Fibroblast of skin of right biceps (primary cell): ENCODE measurements around the gene SNX3.
A peak's percentile ranks its signal among the peaks of the same experiment; 100 is the strongest.

ENCODE experiments used
- DNase-seq: peaks from one replicate; pipeline ENCODE4 v3.0.0-alpha.2; 2013

Gene SNX3

DNA sequence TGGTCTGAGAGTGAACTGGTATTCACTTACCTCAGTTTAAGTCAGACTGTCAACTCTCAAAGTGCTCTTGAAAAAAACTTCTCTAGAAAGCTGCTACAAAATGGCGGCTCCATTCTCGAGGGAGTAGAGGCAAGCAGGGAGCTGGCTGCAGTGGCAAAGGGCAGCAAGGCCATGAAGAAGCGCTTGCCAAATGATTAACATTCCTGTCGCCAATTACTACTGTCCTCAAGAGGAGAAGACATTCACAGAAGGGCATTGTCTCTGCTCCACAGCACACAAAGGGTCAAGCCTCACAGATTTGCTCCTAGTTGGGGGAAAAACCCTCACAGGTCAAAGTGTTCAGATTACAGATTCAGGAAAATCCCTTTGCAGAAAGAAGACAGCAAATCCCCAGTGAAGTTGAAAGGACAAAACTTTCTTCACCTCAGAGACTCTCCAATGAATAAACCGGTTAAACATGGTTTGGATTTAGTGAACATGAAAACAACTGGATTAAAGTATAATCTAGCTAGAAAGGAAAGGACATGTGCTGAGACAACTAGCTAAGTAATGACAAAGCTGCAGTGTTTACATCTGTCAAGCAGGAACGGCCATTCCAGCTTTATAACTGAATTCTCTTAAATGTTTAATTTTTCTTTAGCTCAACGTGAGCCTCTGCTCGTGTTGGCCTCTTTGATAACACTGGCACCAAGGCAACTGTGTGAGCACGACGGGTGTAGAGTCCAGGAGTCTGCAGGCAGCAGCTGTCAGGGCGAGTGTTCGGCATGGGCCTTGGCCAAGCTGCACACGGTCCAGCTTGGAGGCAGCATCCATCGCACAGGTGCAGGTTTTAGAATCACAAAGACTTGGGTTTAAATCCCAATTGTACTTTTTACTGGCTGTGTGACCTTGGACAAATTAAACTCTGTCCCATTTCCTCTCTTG, 57.4 kb downstream of the SNX3 start:
- no peak for DNase-seq

DNA sequence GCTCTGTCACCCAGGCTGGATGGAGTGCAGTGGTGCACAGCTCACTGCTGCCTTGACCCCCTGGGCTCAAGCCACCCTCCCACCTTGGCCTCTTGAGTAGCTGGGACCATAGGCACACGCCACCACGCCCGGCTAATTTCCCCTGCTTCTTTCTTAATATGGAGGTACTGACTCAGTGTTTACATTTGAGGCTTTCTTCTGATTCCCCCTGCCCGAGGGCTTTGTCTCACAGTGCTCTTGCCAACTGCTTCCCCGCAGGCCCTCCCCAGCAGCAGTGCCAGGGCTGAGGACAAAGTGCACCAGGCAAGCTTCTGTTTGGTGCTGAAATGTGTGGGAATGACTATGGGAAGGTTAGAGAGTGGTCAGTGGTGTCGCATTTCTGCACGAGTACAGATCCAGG, 60.2 kb downstream of the SNX3 start:
- no peak for DNase-seq

DNA sequence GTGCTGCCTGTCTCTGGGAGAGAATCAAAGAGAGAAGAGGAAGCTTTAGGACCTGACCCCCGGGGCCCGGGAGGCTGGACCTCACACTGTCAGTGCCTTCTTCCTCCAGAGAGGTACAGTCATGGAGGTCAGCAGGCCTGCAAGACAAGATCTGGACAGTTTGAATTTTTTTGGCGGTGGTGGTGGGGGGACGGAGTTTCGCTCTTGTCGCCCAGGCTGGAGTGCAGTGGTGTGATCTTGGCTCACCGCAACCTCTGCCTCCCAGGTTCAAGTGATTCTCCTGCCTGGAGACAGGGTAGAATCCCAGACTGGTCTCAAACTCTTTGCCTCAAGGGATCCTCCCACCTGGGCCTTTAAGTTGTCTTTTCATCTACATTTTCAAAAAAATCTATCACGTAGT, 60.7 kb downstream of the SNX3 start:
- no peak for DNase-seq

DNA sequence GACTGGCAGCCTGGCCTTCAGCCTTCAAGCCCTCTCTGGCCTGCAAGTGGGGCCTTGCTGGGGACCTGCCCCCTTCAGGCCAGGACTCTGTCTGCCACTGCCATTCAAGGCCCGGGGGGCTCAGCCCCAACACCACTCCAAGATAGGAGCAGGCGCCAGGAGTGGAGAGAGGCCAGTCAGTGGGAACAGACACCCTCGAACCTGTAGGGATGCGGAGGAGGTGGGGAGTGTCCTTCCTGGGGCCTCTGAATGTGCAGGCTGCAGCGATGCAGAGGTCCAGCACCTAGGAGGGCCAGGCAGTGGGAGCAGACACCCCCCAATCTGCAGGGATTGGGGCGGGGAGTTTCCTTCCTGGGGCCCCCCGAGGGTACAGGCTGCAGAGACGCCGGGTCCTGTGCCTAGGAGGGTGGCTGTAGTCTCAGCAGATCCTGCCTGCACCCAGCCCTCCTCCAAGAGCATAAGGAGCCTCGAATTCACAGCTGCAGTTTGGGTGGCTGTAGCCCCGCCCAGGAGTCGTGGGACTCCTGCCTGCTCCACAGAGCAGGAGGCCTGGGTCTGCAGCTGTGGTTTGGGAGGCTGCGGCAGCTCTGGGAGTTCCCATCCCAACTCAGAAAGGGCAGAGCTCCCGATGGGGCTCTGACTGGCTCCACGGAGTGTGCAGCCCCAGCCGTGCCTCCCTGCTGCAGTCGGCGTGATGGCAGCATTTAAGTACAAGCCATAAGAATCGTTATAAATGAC, 61.9 kb downstream of the SNX3 start:
- no peak for DNase-seq

DNA sequence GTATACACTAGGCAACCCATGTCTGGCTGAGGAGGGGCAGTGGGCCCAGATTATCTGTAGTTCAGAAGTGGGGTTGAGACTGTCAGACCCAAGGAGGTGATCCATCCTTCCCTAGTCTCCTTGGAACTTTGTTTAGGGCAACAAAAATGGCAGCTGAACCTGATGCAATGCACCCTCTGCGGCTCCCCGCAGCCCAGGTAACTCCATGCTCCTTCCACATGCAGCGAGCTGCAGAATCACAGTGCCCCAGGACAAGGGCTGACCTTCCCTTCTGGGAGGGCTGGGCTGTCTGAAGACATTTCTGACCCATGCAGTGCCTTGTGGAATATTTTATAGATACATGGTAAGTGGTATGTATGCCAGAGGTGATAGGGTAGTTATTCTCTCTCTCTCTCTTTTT, 65.6 kb downstream of the SNX3 start:
- no peak for DNase-seq

DNA sequence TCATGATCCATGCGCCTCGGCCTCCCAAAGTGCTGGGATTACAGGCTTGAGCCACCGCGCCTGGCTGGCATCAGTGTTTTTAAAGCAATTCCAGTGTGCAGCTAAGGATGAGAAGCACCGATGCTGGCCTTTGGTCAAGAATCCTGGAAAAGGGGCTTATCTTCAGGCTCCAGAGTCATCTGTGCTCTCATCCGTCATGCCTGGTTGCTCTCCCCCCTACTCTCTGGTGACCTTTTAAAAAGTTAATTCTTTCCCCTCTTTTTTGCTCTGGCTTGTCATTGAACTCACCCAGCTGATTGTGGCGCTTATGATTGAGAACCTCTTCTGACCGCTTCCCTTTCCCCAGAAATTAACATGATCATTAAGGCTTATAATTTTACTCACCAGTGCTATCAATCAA, 66.3 kb downstream of the SNX3 start:
- no peak for DNase-seq

DNA sequence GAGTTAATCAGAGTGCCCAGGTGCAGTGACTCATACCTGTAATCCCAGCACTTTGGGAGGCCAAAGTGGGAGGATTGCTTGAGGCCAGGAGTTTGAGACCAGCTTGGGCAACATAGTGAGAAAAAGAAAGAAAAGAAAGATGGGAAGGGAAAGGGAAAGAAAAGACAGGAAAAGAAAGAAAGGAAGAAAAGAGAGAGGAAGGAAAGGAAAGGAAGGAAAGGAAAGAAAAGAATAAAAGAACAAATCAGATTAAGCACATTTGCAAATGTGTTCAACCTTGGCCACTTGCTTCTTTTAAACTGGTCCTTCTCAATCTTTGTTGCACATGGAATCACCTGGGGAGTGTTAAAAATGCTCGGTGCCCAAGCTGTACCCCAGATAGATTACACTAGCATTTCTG, 67.0 kb downstream of the SNX3 start:
- no peak for DNase-seq

DNA sequence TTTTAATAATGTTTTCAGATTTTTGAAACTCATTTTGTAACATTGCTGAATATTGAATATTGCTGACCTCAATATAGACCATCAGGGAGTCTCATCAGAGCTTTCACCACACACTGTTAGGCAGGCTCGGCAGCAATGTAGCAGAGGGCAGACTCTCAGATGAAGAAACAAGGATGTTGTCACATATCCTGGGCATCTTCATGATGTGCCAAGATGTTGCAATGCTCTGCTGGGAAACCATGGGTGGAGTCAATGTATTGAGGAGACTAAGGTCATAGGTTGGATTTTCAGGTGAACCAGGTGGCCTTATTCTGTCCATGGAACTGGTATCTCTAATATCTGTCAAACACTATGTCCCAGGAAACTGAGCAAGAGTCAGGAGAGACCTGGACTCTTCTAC, 67.7 kb downstream of the SNX3 start:
- no peak for DNase-seq

DNA sequence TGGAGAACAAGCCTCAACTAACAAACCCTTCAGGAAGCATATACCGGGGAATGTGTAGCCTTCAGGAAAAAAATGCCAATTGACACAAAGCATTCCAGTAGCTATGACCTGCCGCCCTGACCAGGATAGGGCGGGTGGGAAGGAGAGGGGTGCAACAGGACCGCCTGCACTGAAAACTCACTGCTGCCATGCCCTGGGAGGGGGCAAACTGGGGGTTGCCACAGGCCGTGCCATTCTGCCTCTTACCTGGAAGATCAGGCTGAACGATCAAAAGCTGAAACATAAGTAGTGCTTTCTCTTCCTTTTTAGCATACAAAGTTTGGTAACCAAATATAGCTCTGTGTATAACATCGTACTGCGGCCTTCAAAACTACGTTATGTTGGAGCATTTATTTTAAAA, 73.3 kb downstream of the SNX3 start:
- DNase-seq = no peak

DNA sequence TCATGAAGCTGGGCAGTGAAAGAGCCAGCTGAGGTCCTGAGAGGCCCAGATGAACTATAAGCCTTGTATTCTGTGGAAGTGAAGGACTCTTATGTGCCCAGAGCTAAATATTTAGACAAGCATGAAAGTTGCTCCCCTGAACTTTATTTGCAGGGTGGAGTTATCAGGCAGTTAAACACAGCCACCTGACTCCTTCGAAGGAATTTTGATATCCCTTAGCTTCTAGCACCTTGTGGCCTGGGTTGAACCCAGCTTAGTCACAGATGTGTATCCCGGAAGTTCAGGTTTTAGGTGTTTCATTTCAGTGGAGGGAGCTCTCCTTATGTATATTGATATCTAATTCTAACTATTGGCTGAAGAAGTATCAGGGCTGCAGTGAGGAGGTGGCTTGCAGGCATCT, 74.6 kb downstream of the SNX3 start:
- no peak for DNase-seq

DNA sequence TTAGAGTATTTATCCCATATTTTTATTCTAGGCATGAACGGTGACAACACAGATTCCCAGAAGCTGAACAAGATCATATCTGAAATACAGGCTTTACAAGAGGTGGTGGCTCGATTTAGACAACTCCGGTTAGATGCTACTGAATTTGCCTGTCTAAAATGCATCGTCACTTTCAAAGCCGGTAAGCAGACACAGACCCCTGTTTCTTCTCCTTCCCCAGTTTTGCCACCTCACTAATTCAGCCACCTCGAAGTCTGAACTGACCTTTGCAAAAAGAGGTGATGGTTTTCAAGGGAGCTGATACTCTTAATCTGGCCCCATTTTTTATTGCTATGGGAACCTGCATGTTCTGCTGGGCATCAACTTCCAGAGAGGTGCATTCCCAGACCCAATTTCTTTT, 80.1 kb downstream of the SNX3 start:
- no peak for DNase-seq

DNA sequence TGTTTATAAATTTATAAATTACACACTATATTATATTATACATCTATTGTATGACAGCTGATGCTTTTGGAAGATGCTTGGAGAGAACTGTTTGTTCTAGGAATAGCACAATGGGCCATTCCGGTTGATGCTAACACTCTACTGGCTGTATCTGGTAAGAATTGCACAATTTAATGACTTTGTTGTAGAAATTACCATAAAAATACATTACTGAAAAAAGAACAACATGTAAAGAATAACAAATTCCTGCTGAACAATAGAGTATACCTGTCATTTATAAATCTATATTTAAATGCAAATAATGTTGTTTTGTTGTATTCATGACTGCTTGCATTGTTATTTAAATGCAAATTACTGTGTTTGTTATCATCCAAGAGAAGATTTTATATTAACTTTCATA, 80.6 kb downstream of the SNX3 start:
- no peak for DNase-seq

DNA sequence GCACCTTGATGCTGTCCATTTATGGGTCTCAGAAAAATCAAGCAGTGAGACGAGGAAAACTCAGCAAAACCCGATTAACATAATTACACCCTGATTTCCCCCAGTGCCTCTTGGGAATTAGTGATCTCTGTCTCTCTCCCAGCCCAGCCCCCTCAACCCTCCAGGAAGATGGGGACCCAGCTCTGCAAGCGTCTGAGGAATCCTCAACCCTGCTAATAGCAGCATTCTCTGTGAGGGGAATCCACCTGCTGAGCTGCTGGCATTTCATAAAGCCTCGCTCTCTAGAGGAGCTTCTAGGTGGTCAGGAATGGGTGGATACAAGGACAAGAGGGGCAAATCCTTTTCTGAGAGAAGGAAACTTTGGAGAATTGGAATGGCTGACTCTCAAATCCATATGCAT, 81.1 kb downstream of the SNX3 start:
- no peak for DNase-seq

DNA sequence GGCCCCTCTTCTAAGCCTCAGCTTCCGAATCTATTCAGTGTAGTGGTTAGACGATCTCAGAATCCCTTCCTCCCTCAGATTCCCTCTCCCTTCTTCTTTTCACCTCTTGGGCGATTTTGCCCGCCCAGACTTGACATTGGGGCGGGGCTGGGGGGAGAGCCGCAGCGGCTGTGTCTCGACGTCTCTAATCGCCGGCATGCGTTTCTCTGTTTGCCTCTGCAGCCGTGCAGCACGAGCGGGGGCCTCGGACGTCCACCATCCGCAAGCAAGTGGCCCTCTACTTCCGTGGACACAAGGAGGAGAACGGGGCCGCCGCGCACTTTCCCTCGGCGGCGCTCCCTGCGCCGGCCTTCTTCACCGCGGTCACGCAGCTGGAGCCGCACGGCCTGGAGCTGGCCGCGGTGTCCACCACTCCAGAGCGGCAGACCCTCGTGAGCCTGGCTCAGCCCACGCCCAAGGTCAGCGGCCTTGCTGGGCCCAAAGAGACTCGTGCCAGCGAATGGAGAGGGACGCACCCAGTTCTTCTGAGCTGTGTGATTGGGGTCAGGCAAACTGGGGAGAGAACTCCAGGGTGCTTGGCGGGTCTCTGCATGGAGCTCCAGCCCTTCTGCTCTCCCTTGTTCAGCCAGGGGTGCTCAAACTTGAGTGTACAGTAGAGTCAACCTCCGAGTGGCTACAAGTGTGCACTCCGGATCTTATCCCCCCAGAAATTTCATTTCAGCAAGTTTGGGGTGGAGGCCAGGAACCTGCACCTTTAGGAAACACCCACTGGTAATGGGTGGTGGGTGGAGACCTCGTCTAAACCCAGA, 84.4 kb downstream of the SNX3 start:
- DNase-seq = no peak

DNA sequence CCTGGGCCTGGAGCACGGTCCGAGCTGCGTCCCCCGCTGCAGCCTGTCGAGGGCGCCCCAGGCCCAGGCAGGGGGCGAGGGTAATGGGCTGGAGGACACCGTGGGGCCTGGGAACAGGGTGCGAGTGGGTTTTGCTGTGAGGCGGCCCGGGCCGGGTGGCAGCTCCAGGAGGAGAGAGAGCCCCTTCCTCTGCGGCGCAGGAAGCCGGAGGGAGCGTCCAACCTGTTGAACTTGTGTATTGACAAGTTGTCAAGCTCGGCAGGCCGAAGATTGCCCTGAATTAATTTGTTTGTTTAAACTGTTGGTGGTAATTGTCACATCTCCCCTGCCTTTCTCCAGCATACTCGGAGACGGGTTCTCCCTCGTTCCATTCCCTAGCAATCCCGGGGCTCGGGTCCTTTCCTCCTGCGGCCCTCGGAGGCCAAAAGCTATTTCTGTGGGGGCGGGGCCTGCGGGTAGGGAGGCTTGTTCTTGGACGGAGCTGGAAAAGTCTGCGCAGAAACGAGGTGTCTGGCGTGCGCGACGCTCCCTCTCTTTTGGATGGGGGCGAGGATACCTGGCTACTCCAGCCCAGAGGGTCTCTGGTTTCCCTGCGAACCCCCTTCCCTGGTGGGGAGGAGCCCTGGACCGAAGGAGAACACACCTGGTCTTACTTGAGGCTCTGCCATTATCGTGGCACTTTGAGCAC, 85.1 kb downstream of the SNX3 start:
- no peak for DNase-seq

DNA sequence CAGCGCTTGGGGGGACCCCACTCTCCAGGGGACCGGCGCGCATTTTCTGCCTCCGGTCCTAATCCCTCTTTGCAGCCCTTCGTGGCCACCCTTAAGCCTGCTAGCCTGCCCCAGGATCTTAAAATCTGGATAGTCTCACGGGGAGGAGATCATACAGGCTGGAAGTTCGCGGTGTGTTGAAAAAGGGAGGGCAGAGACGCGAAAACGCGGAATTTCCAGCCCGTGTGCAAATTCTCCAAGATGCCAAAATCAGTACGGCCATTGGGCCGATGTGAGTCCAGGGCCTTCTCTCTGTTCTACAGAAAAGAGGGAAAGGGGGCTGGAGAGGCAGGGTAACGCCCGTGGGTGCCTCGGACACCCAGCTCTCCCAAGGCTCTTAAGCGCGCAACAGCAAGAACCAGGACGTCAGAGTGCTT, 85.7 kb downstream of the SNX3 start:
- no peak for DNase-seq

DNA sequence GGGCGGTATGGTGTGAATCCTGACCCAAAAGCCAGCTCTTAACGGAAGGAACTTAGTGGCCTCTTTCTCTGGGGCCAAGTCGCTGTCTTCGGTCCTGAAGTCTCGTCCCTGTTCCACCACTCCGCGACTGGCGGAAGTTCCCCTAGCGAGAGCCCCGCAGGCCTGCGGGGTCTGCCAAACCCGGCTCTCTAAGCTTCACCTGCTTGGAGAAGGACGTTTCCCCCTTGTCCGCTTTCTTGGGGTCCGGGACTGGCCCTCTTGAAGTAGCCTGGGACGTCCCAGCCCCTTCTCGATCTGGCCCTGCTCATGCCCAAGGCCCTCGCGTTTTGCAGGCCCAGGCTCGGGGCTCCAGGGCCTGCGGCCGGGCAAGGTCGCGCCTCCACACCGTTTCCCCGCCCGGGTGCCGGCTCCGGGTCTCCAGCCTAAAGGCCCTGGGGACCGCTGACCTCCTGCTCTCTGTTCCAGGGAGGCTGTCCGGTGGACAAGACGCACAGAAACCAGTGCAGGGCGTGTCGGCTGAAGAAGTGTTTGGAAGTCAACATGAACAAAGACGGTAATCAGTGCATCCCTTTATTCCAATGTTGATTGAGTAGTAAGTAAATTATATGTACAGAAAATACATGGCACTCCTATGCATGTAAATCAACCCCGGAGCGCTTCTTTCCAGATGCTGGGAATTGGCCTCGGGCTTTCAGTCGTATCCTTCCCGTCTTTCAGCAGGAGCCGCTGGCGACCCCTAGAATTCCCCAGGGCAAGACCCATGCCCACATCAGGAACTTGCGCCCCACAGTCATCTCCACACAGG, 86.3 kb downstream of the SNX3 start:
- peak; percentile 40 for DNase-seq

DNA sequence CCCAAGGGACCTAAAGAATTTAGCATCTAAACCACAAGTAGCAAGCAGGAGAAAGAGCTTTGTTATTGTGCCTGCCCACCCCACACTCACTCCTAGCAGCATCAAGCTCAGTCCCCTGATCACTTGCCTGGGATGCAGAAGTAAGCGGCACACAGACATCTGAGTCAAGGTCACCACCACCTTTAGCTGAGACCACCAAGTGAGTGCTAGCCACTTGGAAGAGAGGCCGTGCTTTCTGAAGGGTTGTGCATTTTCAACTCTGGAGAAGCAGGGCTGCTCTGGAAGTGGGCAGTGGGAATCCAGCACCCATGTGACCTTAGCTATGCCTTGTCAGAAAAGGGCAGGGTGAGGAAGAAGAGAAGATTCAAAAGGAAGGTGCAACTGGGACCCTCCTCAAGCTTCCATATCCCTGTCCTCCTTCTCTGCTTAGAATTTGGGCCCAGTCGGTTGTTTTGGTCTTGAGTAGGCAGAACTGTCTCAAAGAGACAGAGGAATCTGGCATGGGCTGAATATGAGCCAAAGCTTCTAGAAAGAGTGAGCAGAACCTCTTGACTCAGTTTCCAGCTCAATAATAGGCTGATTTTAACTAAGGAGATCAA, 88.8 kb downstream of the SNX3 start:
- no peak for DNase-seq

DNA sequence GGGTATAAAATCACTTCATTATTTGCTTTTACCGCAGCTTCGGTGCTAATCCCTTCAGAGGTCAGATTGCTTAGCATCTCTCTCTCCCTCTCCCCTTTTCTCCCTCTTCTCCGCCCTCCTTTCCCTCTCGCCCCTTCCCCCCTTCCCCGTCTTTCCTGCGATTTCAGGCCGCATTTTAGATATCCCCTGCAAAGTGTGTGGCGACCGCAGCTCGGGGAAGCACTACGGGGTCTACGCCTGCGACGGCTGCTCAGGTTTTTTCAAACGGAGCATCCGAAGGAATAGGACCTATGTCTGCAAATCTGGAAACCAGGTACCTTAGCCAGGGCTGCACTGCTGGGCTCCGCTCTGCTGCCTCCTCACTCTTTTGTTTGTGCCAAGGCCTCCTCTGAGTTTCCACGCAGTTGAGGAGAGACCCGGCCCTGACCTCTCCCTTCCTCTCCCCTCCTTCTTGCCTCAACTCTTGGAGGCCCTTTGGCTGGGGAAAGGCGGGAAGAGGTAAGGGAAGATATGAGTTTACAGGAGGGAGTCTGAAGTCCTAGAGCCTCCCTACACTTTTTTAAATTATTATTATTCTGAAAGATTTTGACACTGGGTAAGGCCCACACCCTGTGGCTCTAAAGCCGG, 89.4 kb downstream of the SNX3 start:
- DNase-seq = no peak

DNA sequence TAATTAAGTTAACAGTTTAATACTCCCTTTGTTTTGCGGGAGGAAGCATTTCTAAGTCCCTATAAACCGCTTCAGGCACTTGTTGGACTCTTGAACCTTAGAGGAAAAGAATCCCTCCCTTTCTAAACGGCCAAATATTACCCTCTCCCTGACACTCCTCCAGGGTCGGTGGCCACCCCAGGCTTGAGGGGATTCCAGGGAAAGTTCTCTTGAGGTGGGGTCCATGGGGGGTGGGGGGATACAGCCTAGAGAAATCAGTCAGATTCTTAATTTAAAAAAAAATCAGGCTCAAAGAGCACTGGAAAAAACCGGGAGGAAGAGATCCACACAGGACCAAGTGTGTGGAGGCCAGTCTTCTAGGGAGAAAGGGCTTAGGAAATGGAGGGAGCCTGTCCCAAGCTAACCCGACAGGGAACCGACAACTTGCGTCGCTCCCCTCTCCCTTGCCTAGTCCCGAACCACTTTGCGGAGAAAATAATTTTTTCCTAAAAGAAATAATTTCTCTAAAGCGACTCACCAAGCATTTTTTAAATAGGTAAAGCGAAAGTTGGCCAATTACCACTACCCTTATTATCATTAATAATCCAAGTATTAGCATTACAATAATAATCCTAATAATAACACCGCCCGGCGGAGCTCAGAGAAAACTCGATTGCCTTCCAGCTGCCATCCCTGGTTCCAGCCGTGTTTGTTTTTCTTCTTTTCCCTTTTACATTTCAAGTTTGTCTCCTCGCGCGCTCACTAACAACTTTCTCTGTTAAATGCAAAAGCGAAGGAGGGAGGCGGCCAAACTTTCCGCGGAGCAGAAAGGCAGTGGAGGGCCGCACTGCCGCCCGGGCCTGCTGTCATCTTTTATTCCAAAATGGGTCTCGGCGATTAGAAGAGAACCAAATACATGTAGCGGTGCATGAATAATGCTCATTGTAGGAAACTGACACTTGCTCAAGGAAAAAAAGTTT, 90.2 kb downstream of the SNX3 start:
- no peak for DNase-seq
